Epidermal melanocyte (primary cell): ENCODE results near the gene CCDC157.

Experiments used
- DNase-seq: peaks from one replicate; pipeline ENCODE4 v3.0.0; 2011; ENCODE audit warnings: low spot score; ENCODE audit not compliant: insufficient read length

The CCDC157 gene

DNA sequence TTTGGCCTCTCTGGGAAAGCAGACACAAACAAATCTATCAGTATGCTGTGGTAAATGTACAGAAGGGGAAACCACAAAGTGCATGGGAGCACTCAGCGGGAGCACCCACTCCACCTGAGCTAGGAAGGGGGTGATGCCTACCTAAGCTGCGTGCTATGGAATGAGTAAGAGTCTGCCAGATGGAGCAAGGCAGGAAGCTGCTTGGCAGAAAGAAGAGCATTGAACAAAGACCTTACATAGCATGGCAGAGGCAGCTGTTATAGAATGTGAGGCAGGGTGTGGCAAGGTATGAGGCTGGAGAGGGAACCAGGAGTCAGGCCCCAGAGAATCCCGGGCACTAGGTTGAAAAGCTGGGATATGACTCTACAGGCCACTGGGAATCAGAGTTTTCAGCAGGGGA is 55.0 kb downstream of the CCDC157 start:
- no peak for DNase-seq

DNA sequence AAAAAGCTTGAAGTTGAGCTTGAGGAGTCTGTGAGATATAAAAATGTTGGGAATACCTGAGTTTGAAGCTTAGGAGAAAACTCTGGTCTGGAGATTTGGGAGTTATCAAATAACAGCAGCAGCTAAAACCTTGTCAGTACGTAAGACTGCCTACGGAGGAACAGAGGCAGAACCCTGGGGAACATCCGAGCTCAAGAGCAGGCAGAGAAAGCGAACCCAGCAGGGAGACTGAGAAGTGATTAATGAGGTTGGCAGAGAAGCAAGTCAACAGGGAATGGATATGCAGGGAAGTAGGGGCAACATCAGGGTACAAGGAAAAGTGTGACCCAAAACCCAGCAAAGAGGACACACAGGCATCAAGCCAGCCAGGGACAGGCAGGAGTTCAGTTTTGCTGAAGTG is 56.2 kb downstream of the CCDC157 start:
- no peak for DNase-seq

DNA sequence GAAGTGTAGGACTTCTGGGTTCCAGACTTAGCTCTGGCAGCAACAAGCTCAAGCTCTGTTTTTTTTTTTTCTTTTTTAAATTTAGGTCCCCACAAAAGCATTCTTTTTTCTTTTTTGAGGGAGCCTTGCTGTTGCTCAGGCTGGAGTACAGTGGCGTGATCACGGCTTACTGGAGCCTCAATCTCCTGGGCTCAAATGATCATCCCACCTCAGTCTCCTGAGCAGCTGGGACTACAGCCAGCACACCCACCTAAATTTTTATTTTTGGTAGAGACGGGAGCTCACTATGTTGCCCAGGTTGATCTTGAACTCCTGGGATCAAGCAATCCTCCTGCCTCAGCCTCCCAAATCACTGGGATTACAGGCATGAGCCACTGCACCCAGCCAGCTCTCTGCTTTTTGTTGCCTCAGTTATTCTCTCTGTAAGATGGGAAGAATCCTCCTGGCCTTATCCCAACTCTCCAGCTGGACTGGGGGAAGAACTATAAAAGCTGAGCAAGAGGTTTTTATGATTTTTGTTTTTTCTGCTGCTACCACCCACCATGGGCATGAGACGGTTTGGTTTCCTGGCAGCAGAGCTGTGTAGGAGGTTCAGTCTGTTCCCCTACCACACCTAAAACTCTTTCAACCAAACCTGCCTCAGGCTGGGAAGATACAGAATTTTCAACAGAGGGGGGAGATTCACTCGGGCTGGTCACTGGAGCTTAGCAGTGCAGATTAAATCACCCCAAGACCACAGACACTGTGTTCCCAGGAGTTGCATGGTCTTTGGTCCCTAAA is 57.1 kb downstream of the CCDC157 start:
- no peak for DNase-seq

DNA sequence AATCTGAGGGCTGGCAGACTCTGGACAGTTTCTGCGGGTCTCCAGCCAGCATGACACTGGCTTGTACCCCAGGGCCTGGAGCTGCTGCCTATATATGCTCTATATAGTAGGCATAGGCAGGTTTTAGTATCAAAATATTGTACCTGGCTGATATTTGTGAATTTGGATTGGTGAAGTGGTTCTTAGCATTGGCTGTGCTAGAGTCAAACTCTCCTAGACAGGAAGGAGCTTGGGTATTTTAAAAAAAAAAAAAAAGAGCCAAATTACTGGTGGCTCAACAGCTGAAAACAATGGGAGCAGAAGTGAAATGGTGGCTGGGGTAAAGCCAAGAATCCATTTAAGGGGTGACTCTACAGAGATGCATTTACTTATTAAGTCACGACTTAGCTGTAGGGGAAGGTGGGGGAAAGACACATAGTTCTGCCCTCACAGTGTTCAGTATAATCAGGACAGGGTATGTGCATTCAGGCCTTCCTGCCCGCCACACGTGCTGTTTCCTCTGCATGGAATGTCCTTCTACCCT is 57.8 kb downstream of the CCDC157 start:
- DNase-seq: no peak

DNA sequence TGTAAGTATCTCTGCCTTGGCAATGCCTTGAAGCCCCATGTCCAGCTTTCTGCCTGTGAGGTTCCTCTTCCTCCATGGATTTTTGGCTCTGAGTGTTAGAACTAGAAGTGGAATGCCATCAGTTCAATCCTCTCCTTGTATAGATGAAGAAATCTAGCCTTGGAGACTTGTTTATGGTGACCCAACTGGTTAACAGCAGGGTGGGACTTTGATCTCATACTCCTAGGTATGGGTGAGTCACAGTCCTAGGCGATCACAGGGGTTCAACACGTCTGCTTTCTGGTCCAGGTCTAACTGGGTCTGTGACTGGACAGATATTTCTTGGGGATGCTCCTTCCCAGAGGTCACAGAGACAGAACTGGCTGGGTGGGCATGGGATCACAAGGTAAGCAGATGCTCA is 59.6 kb downstream of the CCDC157 start:
- DNase-seq: no peak

DNA sequence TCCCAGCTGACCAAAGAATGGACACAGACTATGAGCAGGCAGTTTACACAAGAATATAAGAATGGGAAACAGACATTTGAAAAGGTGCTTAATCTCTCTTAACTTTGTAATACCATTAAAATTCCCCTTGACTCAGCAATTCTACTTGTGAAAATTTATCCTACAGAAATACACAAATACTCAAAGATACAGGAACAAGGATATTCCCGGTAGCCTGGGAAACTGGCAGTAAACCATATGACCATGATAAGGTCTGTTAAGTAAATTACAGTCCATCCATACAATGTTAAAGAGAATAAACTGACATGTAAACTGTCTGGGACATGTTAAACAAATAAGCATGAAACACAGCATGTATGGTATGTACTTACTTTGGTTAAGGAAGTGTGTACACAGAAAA is 60.0 kb downstream of the CCDC157 start:
- no peak for DNase-seq

DNA sequence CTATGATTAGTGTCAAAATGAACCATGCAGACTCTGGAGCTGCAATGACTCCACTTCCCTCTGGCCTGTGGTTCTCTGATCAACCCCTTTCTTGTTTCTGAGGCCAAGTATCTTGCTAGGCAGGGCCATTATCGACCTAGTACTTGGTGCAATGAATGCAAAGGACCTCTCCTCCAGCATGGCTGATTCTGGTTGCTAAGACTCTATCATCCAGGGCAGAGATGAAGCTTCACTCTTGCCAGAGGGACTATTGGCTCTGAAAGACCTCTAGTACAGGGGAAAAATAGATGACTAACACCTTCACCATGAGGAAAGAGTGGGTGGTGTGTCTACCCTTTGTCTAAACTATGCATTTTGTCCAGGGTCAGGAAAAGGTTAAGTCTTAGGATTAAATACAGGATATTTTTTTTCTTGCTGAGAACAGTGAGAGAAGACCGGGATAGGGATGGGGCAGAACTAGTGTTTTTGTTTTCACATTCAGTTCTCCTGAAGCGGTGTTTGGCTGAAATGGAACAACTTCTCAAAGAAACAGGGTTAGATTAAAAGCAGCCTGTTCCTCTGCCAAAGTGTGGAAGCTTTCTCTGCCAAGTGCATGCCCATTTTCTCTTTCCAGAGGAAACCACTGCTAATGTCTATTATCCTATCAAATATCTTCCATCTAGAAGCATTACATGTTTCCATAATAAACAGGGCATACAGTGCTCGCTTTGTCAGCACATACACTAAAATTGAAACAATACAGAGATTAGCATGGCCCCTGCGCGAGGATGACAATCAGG is 63.7 kb downstream of the CCDC157 start:
- no peak for DNase-seq

DNA sequence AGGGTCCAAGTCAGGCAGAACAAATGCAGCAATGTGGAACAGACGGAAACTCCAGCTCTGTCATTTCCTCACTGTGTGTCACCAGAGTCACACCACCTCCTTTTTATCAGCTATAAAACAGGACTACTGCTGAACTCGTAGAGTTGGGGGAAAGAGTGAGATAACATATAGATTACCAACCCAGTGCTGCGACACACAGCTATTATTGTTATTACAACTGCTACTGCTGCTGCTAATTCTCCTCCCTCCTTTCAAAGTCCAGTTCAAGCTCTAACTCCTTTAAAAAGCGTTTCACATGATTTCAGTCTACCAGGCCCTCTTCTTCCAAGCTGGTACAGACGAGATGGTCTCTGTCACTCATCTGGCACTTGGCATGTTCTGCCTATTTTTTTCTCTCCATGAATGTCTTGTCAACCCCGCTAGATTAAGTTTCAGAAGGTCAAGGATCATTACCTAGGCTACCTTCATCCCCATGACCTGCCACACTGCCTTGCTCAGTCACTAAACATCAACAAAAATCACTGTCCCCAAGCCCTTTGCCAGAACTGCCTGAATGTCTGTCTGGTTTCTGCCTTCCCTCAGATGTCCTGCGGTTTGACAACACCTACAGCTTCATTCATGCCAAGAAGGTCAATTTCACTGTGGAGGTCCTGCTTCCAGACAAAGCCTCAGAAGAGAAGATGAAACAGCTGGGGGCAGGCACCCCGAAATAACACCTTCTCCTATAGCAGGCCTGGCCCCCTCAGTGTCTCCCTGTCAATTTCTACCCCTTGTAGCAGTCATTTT is 65.1 kb downstream of the CCDC157 start:
- DNase-seq: no peak

DNA sequence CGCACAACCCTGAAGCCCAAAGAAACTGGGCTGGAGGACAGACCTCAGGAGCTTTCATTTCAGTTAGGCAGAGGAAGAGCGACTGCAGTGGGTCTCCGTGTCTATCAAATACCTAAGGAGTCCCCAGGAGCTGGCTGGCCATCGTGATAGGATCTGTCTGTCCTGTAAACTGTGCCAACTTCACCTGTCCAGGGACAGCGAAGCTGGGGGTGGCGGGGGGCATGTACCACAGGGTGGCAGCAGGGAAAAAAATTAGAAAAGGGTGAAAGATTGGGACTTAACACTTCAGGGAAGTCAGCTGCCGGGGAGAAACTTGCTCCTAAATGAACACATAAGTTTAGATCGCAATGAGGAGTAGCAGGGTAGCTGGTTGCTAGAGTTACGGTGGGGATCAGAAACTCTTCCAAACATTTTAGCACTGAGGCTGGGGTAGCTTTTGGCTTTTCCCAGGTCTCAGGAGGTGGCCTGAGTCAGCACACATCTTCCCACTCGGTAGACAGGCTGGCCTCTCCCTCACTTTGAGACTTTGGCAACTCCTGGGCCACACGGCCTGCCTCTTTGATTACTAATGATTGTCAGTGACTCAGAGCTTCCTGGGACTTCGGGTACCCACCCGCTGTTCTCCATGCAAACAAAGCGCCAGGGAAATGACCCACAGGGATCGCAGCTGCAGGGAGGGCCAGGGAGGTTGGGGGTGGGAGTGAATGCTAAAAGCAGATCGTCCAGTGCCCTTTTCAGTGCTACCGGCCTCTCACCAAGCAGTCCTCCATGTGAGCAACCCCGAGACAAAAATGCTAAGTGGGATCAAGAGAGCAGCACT is 65.9 kb downstream of the CCDC157 start:
- no peak for DNase-seq

DNA sequence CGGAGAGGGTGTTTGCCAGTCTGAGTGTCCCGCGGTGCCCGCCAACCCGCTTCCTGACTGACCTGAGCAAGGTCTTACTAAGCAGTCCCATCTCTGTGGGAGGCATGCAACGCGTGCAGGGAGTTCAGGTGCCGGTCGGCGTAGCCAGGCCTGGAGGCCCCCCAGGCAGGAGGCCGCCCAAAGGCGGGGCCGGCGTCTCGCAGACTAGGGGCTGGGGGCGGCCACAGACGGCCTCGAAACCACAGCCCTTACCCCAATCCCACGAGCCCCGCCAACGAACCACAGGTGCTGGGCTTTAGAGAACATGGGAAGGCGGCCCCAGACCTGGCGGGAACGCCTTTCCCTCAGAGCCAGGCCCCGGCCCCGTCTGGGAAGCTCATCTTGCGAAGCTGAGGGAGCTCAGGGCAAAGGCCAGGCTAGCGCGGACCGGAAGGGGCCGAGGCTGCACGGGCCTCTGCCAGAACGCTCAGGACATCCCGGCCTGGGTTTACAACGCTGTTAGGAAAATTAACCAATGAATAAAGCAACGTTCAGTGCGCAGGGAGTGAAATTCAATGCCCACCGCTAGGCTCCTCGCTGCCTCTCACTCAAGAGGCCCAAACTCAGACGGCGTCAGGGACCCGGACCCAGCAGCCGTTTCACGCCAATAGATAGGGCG is 66.6 kb downstream of the CCDC157 start:
- DNase-seq: no peak

DNA sequence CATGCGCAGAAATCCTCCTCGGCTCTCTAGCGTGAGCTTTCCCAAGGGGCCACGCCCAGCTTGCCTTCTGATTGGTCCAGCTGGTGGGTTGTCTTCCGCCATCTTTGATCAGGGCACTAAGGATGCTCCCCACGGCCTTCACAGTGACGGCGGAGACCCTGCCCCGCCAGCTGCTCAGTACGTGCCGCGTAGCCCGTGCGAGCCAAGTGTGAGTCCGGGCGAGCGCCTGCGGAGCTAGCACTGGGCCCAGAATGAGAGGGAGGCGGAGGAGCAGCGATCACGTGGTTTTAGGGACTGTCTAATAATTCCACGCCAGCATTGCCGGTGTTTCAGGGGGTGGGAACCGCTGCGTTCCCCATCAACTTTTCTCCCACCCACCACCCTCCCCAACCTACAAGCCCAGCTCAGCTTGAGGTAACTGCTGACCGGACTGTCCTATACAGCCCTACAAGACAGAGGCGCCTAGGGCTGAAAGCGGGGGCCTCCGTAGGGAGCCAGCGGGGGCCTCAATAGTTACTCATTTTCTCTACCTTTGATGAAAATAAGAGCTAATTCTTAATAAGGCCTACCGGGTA is 67.2 kb downstream of the CCDC157 start:
- DNase-seq: peak; percentile 94

DNA sequence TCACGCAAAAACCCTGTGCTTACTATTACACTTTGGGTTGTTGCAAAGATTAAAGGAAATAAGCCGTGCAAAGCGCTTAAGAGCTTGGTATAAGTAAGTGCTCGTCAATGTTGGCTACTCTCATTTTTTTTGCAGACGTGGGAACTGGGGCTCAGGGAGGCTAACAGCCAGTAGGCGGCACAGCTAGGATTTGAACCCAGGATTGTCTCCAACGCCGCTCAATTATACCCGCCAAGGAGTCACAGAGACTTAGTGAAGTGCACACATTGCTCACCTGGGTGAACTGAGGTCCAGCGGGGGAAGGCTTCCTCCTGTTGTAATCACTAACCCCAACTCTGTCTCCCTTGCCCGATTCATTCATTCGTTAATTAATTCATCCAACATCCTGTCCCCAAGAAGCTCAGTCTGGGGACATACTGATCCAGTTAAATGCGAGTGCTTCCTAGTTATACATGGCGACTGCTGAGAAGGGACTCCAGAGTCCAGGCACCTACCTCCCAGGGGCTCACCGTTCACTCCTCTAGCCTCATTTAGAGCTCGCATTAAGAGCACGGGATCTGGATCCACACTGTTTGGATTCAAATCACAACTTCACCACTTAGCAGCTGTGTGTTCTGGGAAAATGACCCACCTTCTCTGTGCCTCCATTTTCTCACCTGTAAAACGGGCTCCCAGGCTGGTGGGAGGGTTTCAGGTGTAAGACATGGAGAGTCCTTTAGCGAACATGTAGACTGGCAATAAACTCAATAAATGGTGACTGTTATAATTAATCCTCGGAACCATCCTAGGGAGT is 67.9 kb downstream of the CCDC157 start:
- DNase-seq: no peak

DNA sequence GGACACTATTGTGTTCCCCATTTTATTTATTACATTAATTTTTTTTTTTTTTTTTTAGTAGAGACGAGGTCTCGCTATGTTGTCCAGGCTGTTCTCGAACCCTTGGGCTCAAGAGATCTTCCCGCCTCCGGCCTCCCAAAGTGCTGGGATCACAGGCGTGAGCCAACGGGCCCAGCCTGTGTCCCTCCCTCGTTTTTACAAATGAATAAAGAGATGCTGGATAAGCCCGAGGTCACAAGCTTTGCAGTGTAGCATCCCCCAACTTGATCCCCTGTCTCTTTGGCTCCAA is 68.5 kb downstream of the CCDC157 start:
- DNase-seq: no peak

DNA sequence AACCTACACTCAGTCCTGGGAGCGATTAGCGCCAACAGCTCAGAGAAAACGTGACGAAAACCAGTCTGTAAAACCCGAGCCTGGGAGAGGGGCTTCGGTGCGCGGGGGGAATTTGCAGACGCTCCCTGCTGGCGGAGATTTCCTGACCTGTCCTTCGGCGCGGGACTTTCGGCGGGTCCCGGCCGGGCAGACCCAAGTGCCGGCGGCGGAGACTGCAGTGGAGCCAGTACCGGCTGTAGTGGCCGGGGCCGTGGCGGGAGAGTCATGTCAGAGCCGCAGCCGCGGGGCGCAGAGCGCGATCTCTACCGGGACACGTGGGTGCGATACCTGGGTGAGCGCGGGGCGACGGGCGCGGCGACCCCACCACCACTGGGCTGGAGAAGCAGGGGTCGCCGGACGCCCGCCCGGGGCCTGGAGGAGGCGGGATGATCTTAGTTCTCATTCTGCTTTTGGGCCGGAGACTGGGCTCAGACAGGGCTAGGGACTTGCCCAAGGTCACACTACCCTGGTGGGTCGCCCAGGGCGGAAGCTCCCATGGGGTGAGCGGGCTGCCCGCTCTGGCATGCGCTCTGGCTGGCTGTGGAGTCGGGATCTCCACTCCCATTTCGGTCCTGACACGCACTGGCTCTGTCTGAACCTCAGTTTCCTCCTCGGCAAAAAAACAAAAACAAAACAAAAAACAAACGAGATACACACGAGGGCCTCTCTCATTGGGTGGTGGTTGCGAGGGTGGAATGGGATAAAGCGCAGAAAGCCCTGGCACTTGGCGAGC is 69.0 kb downstream of the CCDC157 start, which contains the start of gene MTFP1:
Gene MTFP1 (plus strand): TSS at position 153 of the 772 bp plus-strand sequence. CDS start 112 bp downstream, at position 265.
- DNase-seq: no peak
